ENCODE results near the gene F2R. TPM values are rescaled to one million over a fixed set of nuclear protein-coding genes. Genes with fewer than 3 reads are reported as not detected.

F2R gene
- total RNA-seq, 1 donor from 2014 or later = 25.1 TPM

- no peak for TF ChIP-seq CTCF (IDR thresholded peaks at IDR 0.05; ENCODE audit: unreplicated experiment)
- Mint-ChIP-seq H3K4me1 (ENCODE audit: low read depth) (no peaks in the 10 kb centered on the region), H3K27ac (no peak overlapping the region)
Observed at GRCh38 chr5:76742583-76742982, 26.7 kb downstream of the F2R start.

GRCh38 chr5:76744632-76745031 lies 28.7 kb downstream of the F2R start:
- Mint-ChIP-seq H3K27ac (no peak overlapping the region), H3K9me3 (ENCODE audit: low read depth) (no peaks in the 10 kb centered on the region), H3K4me3 (ENCODE audit: low read depth) (no peak overlapping the region), H3K4me1 (ENCODE audit: low read depth) (no peaks in the 10 kb centered on the region), H3K36me3 (ENCODE audit: insufficient read depth) (no peaks in the 10 kb centered on the region), H3K27me3 (no peaks in the 10 kb centered on the region)
- TF ChIP-seq CTCF (IDR thresholded peaks at IDR 0.05; ENCODE audit: unreplicated experiment) = no peak
- DNase-seq (ENCODE audit: low spot score, unreplicated experiment) = no peak

More at GRCh38 chr5:76742583-76742982, 26.7 kb downstream of the F2R start:
- H3K4me3 Mint-ChIP-seq (ENCODE audit: low read depth) = no peak overlapping the region
- H3K36me3 Mint-ChIP-seq (ENCODE audit: insufficient read depth) = no peaks in the 10 kb centered on the region
- no peaks in the 10 kb centered on the region for H3K9me3 Mint-ChIP-seq (ENCODE audit: low read depth)
- H3K27me3 Mint-ChIP-seq = no peaks in the 10 kb centered on the region
- DNase-seq (ENCODE audit: low spot score, unreplicated experiment) = no peak

GRCh38 chr5:76745670-76746069 lies 29.7 kb downstream of the F2R start:
- H3K36me3 Mint-ChIP-seq (ENCODE audit: insufficient read depth) = no peaks in the 10 kb centered on the region
- H3K27ac Mint-ChIP-seq = no peak overlapping the region
- H3K4me3 Mint-ChIP-seq (ENCODE audit: low read depth) = no peak overlapping the region
- H3K9me3 Mint-ChIP-seq (ENCODE audit: low read depth) = no peaks in the 10 kb centered on the region
- TF ChIP-seq CTCF (IDR thresholded peaks at IDR 0.05; ENCODE audit: unreplicated experiment) = no peak
- DNase-seq (ENCODE audit: low spot score, unreplicated experiment) = no peak
- H3K4me1 Mint-ChIP-seq (ENCODE audit: low read depth) = no peaks in the 10 kb centered on the region
- no peaks in the 10 kb centered on the region for H3K27me3 Mint-ChIP-seq

- no peaks in the 10 kb centered on the region for H3K36me3 Mint-ChIP-seq (ENCODE audit: insufficient read depth)
- peak; percentile 8 for TF ChIP-seq CTCF (IDR thresholded peaks at IDR 0.05; ENCODE audit: unreplicated experiment)
- H3K4me1 Mint-ChIP-seq (ENCODE audit: low read depth) = no peaks in the 10 kb centered on the region
- H3K27me3 Mint-ChIP-seq = no peaks in the 10 kb centered on the region
- no peaks in the 10 kb centered on the region for H3K9me3 Mint-ChIP-seq (ENCODE audit: low read depth)
- DNase-seq (ENCODE audit: low spot score, unreplicated experiment) = no peak
- no peak overlapping the region for H3K4me3 Mint-ChIP-seq (ENCODE audit: low read depth)
- H3K27ac Mint-ChIP-seq = no peak overlapping the region
Observed at GRCh38 chr5:76746677-76747076, 30.8 kb downstream of the F2R start.

GRCh38 chr5:76747706-76748105 lies 31.8 kb downstream of the F2R start:
- Mint-ChIP-seq H3K4me3 (ENCODE audit: low read depth) (no peak overlapping the region), H3K27ac (no peak overlapping the region), H3K9me3 (ENCODE audit: low read depth) (no peaks in the 10 kb centered on the region), H3K27me3 (no peaks in the 10 kb centered on the region), H3K4me1 (ENCODE audit: low read depth) (no peaks in the 10 kb centered on the region), H3K36me3 (ENCODE audit: insufficient read depth) (no peaks in the 10 kb centered on the region)
- DNase-seq (ENCODE audit: low spot score, unreplicated experiment) = no peak
- TF ChIP-seq CTCF (IDR thresholded peaks at IDR 0.05; ENCODE audit: unreplicated experiment) = no peak

Data from progenitor cell of endocrine pancreas (in vitro differentiated cells).